Measurements from ENCODE around the gene SEC31A. TPM values are rescaled to one million over a fixed set of nuclear protein-coding genes. Genes with fewer than 3 reads are reported as not detected.

SEC31A gene
- total RNA-seq, 4 donors from 2014 or later = 117 to 458 (median 253) TPM

DNA sequence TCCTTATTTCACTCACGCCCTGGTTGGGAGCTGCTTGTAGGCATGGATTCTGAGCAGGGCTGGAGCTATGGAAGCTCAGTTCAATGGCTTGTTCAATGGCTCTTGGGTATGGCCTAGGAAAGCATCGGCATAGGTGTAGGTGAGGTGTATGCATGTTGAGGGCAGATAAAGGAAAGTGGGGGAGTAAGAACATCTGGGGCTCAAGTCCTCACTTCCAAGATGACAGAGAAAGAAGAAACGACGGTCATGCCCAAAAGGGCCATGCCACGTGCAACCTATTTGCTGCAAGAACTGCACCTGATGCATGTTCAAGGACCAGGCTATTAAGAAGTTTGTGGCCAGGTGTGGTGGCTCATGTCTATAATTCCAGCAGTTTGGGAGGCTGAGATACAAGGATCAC, 115.7 kb downstream of the SEC31A start:
- Histone ChIP-seq H3K27ac (no peak overlapping the region), H3K27me3 (no peaks in the 10 kb centered on the region), H3K9me3 (no peaks in the 10 kb centered on the region), H3K4me3 (no peak overlapping the region), H3K36me3 (no peaks in the 10 kb centered on the region), H3K4me1 (no peaks in the 10 kb centered on the region)
- TF ChIP-seq, protein P1, sequence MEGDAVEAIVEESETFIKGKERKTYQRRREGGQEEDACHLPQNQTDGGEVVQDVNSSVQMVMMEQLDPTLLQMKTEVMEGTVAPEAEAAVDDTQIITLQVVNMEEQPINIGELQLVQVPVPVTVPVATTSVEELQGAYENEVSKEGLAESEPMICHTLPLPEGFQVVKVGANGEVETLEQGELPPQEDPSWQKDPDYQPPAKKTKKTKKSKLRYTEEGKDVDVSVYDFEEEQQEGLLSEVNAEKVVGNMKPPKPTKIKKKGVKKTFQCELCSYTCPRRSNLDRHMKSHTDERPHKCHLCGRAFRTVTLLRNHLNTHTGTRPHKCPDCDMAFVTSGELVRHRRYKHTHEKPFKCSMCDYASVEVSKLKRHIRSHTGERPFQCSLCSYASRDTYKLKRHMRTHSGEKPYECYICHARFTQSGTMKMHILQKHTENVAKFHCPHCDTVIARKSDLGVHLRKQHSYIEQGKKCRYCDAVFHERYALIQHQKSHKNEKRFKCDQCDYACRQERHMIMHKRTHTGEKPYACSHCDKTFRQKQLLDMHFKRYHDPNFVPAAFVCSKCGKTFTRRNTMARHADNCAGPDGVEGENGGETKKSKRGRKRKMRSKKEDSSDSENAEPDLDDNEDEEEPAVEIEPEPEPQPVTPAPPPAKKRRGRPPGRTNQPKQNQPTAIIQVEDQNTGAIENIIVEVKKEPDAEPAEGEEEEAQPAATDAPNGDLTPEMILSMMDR (IDR thresholded peaks at IDR 0.05) = no peak
- no peak for TF ChIP-seq POLR2A (IDR thresholded peaks at IDR 0.05)
- no peak for DNase-seq
- intact Hi-C loops (cut with DNase I; ENCODE audit: low total_unique reads) = no loop called here

DNA sequence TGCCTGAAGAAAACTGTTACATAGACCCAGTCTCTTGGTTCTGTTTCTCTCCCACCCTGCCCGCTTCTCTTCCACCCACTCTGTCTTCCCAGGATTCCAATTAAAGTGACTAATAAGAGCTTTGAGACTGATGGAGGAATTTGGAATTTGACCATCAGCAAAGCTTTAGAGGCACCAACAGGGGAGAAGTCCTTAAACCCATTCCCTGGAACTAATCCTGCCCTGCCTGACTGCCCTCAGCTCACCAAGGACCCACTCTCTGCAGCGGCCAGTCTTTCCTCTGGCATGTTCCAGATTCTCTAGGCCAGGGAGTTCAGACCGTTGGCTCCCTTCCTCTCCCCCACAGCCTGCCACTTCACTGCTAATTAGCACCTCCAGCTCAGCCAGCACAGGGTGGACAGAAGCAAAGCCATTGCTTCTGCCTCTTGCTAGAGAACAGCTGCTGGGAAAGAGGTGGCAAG, 116.2 kb downstream of the SEC31A start:
- Histone ChIP-seq H3K9me3 (no peaks in the 10 kb centered on the region), H3K4me3 (no peak overlapping the region), H3K36me3 (no peaks in the 10 kb centered on the region), H3K27me3 (no peaks in the 10 kb centered on the region), H3K4me1 (no peaks in the 10 kb centered on the region), H3K27ac (no peak overlapping the region)
- intact Hi-C loops (cut with DNase I; ENCODE audit: low total_unique reads) = no loop called here
- TF ChIP-seq, protein P1 (IDR thresholded peaks at IDR 0.05) = no peak
- no peak for TF ChIP-seq POLR2A (IDR thresholded peaks at IDR 0.05)
- DNase-seq = no peak

DNA sequence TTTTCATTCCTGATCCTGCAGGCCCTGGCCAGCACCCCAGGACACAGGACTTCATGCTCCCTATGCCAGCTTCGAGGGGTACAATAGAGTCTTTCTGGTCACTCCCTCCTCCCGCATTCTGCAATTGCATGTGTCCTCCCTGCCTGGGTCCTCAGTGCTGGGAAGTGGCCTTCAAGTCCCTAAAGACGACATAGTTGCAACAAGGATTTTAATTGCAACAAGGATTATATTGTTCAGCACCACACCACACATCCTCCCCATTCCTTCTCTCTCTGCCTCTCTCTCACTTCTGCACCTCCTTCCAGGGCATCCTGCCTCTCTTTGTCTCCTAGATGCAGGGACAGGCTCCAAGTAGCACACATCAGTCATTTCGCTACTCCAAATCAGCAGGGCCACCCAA, 117.9 kb downstream of the SEC31A start:
- Histone ChIP-seq H3K36me3 (no peaks in the 10 kb centered on the region), H3K4me1 (no peaks in the 10 kb centered on the region), H3K9me3 (no peaks in the 10 kb centered on the region), H3K4me3 (no peak overlapping the region), H3K27me3 (no peaks in the 10 kb centered on the region), H3K27ac (no peak overlapping the region)
- intact Hi-C loops (cut with DNase I; ENCODE audit: low total_unique reads) = no loop called here
- TF ChIP-seq, protein P1 (IDR thresholded peaks at IDR 0.05) = no peak
- TF ChIP-seq POLR2A (IDR thresholded peaks at IDR 0.05) = no peak
- no peak for DNase-seq

DNA sequence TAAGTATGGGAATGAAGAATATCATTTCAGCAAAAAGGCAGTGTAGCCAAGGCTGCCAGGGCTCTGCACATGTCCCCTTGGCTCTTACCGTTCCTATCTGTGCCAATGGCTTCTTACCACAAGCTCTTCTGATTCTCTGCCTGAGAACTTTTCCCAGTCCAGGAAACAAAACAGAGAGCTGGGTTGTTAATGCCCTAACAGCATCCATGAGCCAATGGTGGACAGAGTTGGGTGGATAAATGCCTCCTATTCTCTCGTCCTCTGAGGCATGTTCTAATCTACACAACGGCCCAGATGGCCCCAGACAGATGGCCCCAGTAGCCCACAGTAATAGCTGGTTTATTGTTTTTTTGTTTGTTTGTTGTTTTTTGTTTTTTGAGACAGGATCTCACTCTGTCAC, 120.3 kb downstream of the SEC31A start:
- Histone ChIP-seq H3K4me1 (no peaks in the 10 kb centered on the region), H3K27ac (no peak overlapping the region), H3K36me3 (no peaks in the 10 kb centered on the region), H3K4me3 (no peak overlapping the region), H3K9me3 (peaks cover 0 to 2% of the 10 kb centered on the region in 2 donors), H3K27me3 (no peaks in the 10 kb centered on the region)
- intact Hi-C loops (cut with DNase I; ENCODE audit: low total_unique reads) = no loop called here
- DNase-seq = no peak
- TF ChIP-seq, protein P1 (IDR thresholded peaks at IDR 0.05) = no peak
- TF ChIP-seq POLR2A (IDR thresholded peaks at IDR 0.05) = no peak

Other genes with a start within 250 kb of the SEC31A start
- gene SCD5, start 92.4 kb downstream of the SEC31A start, total RNA-seq = 10 to 100 TPM in 2 of 4 donors, 1 to 10 TPM in 2; 4.1 to 30.3 (median 7.8) TPM
- gene THAP9, start 9.6 kb upstream of the SEC31A start, total RNA-seq = 10 to 100 TPM in 1 of 4 donors, 1 to 10 TPM in 3; 2.3 to 26.9 (median 6.5) TPM
- gene LIN54, start 119.7 kb upstream of the SEC31A start, total RNA-seq = 10 to 100 TPM in 3 of 4 donors, 1 to 10 TPM in 1; 3.3 to 47.6 (median 20.2) TPM
- gene COPS4, start 144.0 kb upstream of the SEC31A start, total RNA-seq = 100 to 1,000 TPM in 1 of 4 donors, 10 to 100 TPM in 3; 21.3 to 113 (median 73.3) TPM
- gene PLAC8, start 223.6 kb upstream of the SEC31A start, total RNA-seq = 1 to 10 TPM in 2 of 4 donors, under 1 TPM in 1, not detected in 1; 0.51 to 6.3 (median 2.6) TPM

All from uterus (tissue), 4 donors.